Measurements from ENCODE around the gene YEATS2.

Gene YEATS2

DNA sequence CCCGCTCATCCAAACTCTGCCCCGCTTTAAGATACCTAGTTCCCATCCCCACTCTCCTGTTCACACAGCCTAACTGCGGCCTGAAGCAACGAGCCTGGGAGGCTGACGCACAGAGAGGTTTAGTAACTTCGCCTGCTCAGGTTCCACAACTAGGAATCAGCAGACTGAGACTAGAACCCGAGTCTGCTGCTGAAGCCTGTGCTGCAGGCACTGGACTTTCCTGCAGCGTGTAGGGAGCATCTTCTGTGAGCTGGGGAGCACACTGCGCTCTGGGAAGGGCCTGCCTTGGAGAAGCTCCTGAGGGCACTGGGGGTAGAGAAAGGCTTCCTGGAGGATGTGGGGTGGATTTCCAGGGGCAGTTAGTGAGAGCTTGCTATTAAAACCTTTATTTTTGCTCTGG, 132.6 kb downstream of the YEATS2 start:
- no peak for DNase-seq
- TF ChIP-seq POLR2A (IDR thresholded peaks at IDR 0.05; ENCODE audit: low read length) (no peak), GATA1 (IDR thresholded peaks at IDR 0.05; ENCODE audit: low read depth, low read length) (no peak)

DNA sequence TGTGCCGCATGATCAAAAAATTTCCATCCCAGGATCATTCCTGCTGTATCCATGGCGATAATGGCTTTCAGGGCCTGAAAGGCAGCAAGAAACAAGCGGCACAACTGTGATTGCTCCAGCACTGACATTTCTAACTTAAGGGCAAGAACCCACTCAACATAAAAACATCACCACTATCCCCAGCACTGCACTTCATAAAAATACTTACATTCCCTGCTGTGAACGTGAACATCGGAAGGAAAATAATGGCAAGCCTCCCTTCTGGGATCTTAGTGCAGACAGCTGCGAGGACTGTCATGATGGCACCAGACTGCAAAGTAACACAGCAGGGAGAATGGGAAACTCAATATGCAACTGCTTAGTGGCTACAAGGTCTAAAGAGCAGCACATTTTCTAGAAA, 135.9 kb downstream of the YEATS2 start:
- TF ChIP-seq GATA1 (IDR thresholded peaks at IDR 0.05; ENCODE audit: low read depth, low read length) (no peak), POLR2A (IDR thresholded peaks at IDR 0.05; ENCODE audit: low read length) (no peak)
- DNase-seq: no peak

DNA sequence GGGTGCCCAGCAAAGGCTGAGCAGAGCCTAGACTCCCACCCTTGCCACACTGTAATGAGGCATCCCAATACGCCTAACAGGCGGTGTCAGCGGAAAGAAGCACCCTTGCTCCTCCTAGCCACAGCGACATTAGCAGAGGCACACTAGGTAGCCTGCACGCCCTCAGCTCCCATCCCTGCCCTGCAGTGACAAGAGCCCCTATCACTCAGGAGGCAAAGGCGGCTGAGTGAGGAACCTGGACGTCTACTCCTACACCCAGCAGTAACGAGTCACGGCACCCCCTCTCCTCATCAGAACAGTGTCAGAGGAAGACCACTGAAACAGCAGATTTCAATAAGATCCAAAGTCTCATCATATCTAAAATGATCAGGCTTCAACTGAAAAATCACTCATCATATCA, 139.8 kb downstream of the YEATS2 start:
- TF ChIP-seq GATA1 (IDR thresholded peaks at IDR 0.05; ENCODE audit: low read depth, low read length) (no peak), POLR2A (IDR thresholded peaks at IDR 0.05; ENCODE audit: low read length) (no peak)
- DNase-seq: no peak

DNA sequence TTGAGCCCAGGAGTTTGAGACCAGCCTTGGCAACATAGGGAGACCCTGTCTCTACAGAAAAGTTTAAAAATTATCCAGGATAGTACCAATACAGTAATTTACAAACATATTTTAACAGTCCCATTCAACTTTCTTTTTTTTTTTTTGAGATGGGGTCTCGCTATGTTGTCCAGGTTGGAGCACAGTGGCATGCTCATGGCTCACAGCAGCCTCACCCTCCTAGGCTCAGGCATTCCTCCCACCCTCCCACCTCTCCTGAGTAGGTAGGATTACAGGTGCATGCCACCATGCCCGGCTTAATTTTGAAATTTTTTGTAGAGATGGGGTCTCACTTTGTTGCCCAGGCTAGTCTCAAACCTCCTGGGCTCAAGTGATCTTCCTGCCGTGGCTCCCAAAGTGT, 140.3 kb downstream of the YEATS2 start:
- no peak for TF ChIP-seq GATA1 (IDR thresholded peaks at IDR 0.05; ENCODE audit: low read depth, low read length)
- no peak for TF ChIP-seq POLR2A (IDR thresholded peaks at IDR 0.05; ENCODE audit: low read length)

DNA sequence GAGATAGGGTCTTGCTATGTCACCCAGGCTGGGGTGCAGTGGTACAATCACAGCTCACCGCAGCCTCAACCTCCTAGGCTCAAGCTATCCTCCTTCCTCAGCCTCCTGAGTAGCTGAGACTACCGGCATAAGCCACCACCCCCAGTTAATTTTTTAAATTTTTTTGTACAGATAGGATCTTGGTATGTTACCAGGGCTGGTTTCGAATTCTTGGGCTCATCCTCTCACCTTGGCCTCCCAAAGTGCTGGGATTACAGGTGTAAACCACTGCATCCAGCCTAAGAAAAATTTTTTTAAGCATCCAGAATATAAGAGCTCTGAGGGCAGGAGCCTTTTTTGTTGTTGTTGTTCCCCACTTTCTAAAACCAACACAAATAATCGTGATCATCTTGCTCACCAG, 142.2 kb downstream of the YEATS2 start:
- no peak for DNase-seq

More for the DNA sequence above, 140.3 kb downstream of the YEATS2 start:
- DNase-seq: no peak

DNA sequence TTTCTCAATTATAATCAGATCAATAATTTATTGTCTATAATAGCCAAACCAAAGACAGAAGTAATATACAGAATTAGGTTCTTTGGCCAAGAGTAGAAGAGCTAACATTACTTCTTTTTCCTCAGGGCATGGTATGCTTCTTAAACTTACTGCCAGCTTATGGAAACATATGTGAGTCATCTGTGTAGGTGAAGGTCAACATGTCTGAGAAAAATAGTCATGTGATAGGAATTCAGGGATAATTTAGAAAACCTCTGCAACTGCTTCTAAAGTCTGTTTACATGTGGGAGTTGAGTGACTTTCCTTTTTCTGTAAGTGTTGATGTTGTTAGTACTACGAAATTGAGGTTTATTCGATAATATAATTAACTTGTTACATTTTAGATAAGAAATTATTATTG, 147.0 kb downstream of the YEATS2 start:
- DNase-seq: no peak
- TF ChIP-seq GATA1 (IDR thresholded peaks at IDR 0.05; ENCODE audit: low read depth, low read length) (no peak), POLR2A (IDR thresholded peaks at IDR 0.05; ENCODE audit: low read length) (no peak)

More for the DNA sequence above, 142.2 kb downstream of the YEATS2 start:
- TF ChIP-seq POLR2A (IDR thresholded peaks at IDR 0.05; ENCODE audit: low read length) (no peak), GATA1 (IDR thresholded peaks at IDR 0.05; ENCODE audit: low read depth, low read length) (no peak)

DNA sequence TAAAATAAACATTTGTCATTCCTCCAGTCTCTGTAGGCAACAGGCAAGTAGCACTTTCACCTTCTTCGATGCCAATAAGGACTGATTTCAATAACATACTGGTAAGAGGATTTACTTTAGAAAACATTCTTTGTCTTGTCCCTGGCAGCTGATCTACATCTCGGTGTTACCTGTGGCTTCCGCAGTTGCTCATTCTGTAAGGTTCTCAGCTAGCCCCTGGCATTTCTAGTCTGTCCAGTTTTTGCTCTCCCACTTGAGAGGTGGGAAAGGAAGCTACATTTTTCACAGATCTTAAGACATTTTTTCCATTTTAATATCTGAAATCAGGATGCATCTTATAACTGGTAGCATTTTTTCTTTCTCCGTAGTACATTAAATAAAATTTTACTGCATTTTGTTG, 147.5 kb downstream of the YEATS2 start:
- TF ChIP-seq POLR2A (IDR thresholded peaks at IDR 0.05; ENCODE audit: low read length) (no peak), GATA1 (IDR thresholded peaks at IDR 0.05; ENCODE audit: low read depth, low read length) (no peak)

DNA sequence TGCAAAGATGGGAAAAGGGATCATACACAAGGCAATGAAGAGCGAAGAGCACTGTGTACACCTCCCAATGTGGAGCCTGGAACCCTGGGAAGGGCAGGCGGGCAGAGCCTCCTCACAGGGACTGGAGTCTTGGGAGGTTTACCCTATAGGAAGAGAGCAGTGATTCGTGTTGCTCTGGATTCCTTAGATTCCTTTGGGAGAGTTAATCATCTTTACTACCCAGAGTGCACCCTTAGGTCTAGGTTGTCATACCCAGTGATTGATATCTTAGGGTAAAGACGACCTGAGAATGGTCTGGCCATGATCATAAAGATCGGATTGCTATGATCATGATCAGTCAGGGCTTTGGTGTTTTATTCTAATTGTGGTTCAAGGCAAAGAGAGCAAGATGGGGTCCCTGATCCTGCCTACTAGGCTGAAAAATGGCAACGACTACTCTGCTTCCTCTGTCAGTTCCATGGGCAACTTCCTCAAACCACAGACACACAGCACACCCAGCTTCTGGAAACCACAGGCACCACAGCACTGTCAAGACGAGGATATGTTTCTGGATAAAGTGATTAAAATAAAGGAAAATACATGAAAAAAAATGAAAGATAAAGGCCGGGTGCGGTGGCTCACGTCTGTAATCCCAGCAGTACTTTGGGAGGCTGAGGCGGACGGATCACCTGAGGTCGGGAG, 148.2 kb downstream of the YEATS2 start:
- DNase-seq: no peak
- TF ChIP-seq GATA1 (IDR thresholded peaks at IDR 0.05; ENCODE audit: low read depth, low read length) (no peak), POLR2A (IDR thresholded peaks at IDR 0.05; ENCODE audit: low read length) (no peak)

More for the DNA sequence above, 147.5 kb downstream of the YEATS2 start:
- DNase-seq: no peak

DNA sequence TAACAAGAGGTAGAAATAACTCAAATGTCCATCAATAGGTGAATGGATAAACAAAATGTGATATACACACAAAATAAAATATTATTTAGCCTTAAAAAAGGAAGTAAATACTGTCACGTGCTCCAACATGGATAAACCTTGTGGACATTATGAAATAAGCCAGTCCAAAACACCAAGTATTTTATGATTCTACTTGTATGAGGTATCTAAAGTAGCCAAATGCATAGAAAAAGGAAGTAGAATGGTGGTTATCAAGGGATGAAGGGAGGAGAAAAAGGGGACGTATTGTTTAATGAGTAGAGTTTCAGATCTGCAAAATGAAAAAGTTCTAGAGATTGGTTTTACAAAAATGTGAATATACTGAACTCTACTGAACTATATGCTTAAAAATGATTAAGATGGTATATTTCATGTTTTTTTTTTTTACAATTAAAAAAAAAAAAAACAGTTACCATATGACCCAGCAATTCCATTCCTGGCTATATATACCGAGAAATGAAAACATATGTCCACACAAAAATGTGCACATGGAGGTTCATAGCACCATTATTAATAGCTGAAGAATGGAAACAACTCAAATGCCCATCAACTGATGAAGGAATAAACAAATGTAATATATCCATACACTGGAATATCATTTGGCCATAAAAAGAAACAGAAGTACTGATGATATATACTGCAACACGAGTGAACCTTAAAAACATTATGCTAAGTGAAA, 156.9 kb downstream of the YEATS2 start:
- no peak for DNase-seq
- TF ChIP-seq POLR2A (IDR thresholded peaks at IDR 0.05; ENCODE audit: low read length) (no peak), GATA1 (IDR thresholded peaks at IDR 0.05; ENCODE audit: low read depth, low read length) (no peak)

DNA sequence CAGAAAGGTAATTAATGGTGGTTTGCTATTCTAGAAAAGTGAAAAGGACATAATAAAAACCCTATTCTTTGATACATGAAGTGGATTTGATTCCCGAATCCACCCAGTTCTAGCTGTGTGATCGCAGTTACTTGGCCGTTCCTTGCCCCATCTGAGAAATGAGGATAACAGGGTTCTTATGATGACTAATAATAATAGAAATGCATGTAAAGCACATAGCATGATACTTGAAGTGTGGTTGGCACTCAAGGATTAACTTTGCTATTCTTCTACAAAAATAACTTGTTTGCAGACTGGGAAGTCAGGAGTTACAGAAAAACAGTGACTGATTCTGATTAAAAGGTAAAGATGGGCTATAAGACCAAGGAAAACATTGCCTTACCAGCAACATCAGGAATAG, 160.3 kb downstream of the YEATS2 start:
- TF ChIP-seq POLR2A (IDR thresholded peaks at IDR 0.05; ENCODE audit: low read length): no peak
- TF ChIP-seq GATA1 (IDR thresholded peaks at IDR 0.05; ENCODE audit: low read depth, low read length): no peak
- DNase-seq: no peak
